ENCODE results near the gene SVBP.
A peak's percentile ranks its signal among the peaks of the same experiment; 100 is the strongest.

The SVBP gene

GRCh38 chr1:42806171-42806570, 11.0 kb downstream of the SVBP start:
- DNase-seq (ENCODE audit: low spot score) = no peak

DNA sequence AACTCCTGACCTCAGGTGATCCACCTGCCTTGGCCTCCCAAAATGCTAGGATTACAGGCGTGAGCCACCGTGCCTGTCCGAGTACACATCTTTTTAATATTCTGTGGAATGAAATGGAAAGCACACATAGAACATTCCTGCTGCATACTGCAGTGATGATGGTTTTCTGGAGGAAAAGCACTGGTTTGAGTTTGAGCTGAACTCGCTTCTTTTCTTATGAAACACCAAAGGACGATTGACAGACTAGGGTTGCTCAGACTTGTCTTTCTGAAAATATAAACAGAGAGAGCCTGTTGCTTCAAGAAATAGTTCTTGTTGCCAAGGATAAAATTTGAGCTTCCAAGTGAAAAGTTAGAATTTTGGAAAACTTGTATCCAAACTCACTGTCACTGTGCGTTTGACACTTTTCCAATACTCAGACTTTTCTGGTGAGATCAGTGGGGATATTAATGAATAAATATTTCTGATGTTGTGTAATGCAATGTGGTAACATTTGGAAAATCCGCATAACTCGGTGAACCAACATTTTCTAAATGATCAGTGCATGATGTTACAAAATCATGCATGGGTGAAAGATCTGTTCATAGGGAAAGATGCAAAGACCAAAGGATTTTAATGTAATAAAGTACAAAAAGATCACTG, 15.2 kb downstream of the SVBP start:
- DNase-seq (ENCODE audit: low spot score) = no peak

- DNase-seq (ENCODE audit: low spot score) = no peak
Observed at GRCh38 chr1:42797979-42798378, 19.2 kb downstream of the SVBP start.

DNA sequence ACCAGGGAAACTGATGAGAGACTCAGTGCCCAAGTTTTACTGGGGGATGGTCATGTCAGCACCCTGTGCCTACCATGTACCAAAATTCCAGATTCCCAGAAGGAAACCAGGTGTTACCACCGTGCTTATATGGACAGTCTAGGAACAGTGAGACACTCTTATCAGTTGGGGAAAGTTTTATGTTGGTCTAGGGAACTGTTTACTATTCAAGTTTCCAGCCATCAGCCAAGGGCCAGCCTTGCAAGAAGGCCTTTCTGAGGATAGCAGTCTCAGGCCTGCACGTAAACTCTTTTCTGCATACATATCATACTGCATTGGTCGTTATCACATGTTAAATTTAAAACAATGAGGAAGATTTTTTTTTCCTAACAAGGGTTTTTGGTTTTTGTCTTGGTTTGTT, 19.8 kb downstream of the SVBP start:
- no peak for DNase-seq (ENCODE audit: low spot score)

- no peak for DNase-seq (ENCODE audit: low spot score)
Observed at GRCh38 chr1:42793824-42794223, 23.4 kb downstream of the SVBP start.

DNA sequence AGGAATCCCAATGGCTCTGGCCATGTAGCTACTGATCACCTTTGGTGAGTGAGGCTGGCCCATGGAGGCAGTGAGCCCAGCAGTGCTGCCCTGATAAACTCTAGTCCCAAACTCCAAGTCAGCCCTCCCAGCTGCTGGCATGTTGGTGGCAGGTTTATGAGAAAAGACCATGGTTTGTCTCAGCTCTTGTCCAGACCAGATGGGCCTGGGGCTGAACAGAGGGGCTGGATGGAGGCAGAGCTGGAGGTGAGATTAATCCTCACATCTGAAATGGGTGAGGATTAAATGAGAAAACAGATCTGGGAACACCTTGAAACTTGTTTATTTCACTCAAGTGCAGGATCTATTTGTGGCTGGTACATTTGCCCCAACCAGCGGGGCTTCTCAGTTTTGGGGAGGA, 29.2 kb downstream of the SVBP start:
- DNase-seq (ENCODE audit: low spot score) = no peak

GRCh38 chr1:42786097-42786496, 31.1 kb downstream of the SVBP start:
- no peak for DNase-seq (ENCODE audit: low spot score)

GRCh38 chr1:42784946-42785693, 32.1 kb downstream of the SVBP start, which contains the start of gene TMEM269:
TSS of gene TMEM269 (plus strand) at chr1:42784991. CDS start at chr1:42789894, 4,903 bp downstream.
- peak; percentile 51 for DNase-seq (ENCODE audit: low spot score)

DNA sequence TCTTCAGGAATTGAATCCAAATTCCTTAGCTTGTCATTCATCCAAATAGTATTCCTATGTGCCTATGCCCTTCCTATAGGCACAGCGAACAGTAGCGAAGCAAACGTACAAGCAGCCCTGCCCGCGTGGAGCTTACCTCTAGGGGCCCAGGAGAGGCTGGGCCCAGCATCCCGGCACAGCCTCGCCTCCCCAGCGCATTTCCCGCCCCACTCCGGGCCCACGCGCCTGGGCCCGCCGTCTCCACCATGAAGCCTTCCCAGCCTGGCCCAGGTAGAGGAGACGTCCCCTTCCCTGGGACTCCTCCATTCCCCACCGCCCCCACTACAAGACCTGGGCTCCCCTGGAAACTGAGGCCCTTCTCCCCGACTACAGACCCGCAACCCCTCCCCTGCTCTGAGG, 32.7 kb downstream of the SVBP start:
- DNase-seq (ENCODE audit: low spot score) = no peak

DNA sequence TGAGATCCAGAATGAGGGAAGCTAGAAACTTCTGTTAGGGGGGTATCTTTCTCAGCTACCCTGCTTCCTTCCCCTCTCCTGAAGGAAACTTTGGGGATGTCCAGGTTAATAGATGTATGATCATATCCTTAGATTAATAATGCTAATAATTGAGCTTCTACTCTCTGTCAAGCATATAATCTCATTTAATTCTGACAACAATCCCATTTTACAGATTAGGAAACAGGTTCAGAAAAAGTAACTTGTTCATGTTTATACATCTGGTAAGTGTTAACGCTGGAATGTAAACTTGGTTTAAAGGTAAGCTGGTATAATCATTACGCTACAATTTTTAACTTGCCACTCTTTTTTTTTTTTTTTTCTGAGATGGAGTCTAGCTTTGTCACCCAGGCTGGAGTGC, 34.1 kb downstream of the SVBP start:
- DNase-seq (ENCODE audit: low spot score) = no peak

DNA sequence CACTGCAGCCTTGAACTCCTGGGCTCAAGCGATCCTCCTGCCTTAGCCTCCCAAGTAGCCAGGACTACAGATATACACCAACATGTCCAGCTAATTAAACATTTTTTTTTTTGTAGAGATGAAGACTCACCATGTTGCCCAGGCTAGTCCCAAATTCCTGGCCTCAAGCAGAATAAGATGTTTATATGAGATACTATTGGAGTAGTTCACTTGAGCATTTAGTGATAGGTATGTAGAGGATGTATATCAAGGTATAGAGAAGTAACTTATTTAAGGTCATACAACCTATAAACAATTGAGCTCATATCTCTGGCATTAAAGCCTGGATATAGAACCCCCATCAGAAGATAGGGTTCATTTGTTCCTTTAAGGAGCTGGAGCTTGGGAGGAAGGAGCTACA, 37.0 kb downstream of the SVBP start:
- DNase-seq (ENCODE audit: low spot score) = no peak

- DNase-seq (ENCODE audit: low spot score) = no peak
Observed at GRCh38 chr1:42779725-42780124, 37.5 kb downstream of the SVBP start.

DNA sequence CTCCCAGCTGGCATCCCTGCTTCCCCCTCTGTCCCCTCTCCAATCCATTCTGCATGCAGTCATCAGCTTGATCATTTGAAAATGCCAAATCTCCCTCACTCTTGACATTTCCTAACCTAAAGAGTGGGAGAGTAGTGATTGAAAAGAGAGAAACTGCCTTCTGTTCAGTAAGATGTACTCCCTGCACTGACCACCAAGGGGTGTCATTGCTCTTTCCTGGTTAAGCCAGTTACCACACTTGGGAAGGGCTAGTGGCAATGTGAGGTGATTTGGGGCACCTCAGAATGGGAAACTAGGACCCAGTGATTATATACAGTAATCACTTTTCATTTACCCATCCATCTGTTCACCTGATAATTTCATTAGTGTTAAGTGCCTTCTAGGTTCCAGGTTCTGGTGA, 39.3 kb downstream of the SVBP start:
- DNase-seq (ENCODE audit: low spot score) = peak; percentile 61

DNA sequence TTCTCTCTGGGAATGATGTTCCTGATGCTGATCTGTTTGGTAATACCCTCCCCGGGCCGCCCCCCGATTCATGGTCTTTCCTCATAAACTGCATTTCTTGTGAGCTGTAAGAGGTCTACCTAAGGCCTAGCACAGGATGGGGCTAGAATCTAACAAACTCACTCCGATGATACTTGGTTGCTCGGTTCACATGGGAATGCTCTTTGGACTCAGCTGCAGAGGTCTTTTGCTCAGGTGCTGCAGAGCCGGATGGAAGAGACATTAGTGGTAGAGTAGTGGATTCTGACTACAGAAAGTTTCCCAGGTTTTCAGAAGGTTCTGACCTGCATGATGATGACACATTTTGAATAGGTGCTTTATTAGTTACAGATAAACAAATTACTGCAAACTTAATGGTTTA, 40.7 kb downstream of the SVBP start:
- DNase-seq (ENCODE audit: low spot score) = no peak

GRCh38 chr1:42774928-42775526, 42.2 kb downstream of the SVBP start:
- no peak for DNase-seq (ENCODE audit: low spot score)

GRCh38 chr1:42773420-42773819, 43.8 kb downstream of the SVBP start:
- DNase-seq (ENCODE audit: low spot score) = no peak

GRCh38 chr1:42769811-42770210, 47.4 kb downstream of the SVBP start:
- DNase-seq (ENCODE audit: low spot score) = no peak

DNA sequence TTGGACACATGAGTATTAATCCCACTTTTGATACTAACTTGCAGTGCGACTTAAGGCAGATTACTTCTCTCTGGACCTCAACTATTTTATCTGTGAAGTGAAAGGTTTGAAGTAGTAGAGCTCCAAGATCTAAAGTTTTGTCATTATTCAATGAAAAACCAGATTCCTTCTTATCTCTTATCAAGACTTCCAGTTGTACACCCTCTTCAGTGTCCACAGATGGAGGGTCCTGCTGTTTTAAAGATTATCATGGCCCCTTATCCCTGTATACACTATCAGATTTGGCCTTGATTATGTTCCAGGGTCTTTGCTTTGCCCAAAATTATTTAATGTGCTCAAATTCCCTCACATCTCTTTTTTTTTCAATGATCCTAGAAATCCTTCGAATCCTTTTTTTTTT, 49.0 kb downstream of the SVBP start:
- no peak for DNase-seq (ENCODE audit: low spot score)

GRCh38 chr1:42767510-42768000, 49.6 kb downstream of the SVBP start:
- no peak for DNase-seq (ENCODE audit: low spot score)

GRCh38 chr1:42766741-42767509, 50.3 kb downstream of the SVBP start, which contains the start of the genes C1orf50 and P3H1:
TSS of gene C1orf50 (plus strand) at chr1:42767249. CDS start at chr1:42767312, 63 bp downstream.
TSS of gene P3H1 (minus strand) at chr1:42767028. CDS start at chr1:42766971, 57 bp downstream.
- peak; percentile 93 for DNase-seq (ENCODE audit: low spot score)

DNA sequence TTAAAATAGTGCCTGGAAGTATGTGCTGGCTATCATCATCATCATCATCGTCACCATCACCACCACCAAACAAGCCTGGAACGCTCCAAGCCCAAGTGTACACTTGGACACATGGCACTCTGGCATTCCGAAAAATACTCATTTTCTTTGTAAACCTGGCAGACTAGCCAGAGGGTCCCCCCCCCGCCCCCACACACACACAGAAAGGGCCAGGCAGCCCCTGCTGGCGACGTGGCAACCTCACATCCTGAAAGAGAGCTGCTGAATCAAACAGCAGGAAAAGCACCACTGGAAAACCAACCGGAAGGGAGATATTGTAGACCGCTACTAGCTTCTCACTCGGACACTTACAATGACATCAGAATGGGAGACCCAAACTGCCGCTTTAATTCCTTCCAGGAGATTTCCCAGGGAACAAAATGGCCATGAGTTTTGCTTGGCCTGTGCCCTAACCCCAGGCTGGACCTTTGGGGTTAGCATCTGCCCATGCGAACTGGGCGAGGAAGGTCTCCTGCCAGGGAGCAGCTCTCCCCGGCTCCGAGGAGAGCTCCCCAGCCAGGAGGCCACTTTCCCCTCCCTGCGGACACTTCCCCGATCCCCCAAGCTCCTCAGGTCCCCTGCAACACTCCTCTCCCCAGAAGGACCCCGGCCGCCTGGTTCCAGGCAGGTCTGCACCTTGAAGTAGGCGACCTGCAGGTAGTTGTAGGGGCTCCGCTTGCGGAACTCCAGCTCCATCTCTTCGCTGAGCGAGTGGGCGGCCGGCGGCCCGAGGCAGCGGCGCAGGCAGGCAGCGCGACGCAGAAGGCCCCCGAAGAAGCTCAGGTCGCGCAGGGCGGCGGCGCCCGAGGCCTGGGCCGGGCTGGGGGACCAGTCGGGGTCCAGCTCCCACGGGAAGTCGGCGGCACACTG, 51.1 kb downstream of the SVBP start:
- peak; percentile 61 for DNase-seq (ENCODE audit: low spot score)

All from hepatic stellate cell (primary cell).